Rectal smooth muscle tissue (tissue), 1 donor: ENCODE measurements around the gene WDR18.

Source experiments
- H3K27ac ChIP-seq: one replicate; pipeline ENCODE4 v1.7.0; 2013; ENCODE audit warnings: low read depth, low read length, inconsistent platforms
- H3K27me3 ChIP-seq: one replicate; pipeline ENCODE4 v1.7.0; 2013; ENCODE audit warnings: low read length; ENCODE audit not compliant: control insufficient read depth, insufficient read depth
- H3K36me3 ChIP-seq: one replicate; pipeline ENCODE4 v1.7.0; 2013; ENCODE audit warnings: low read length; ENCODE audit not compliant: control insufficient read depth, insufficient read depth
- H3K4me1 ChIP-seq: one replicate; pipeline ENCODE4 v1.7.0; 2013; ENCODE audit warnings: low read length; ENCODE audit not compliant: control insufficient read depth, insufficient read depth
- H3K4me3 ChIP-seq: one replicate; pipeline ENCODE4 v1.7.0; 2013; ENCODE audit warnings: low read length
- H3K9ac ChIP-seq: one replicate; pipeline ENCODE4 v1.7.0; 2013; ENCODE audit warnings: low read length

WDR18 gene

DNA sequence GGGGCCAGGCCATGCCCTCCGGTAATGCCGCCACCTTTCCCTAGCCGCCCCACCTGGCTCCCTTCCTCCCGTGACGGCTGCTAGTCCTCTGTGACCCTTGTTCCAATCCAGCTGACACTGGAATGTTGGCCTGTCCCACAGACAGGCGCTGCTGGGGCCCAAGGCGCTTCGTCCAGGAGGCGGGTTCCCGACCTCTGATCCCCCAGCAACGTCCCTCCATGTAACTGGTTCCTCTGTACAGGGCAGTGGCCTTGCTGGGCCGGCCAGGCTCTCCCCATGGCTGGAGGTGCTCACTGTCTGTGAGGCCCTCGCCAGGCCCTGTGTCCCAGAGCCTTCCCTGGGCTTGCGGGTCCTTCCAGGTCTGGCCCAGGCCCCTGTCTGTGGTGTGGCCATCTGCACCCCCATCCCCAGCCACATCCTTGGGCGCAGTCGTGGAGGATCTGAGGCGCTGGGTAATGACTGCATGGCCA is 9.3 kb downstream of the WDR18 start:
- H3K27me3 ChIP-seq = peaks cover 23% of the 10 kb centered on the region
- peaks cover 3% of the 10 kb centered on the region for H3K36me3 ChIP-seq
- H3K27ac ChIP-seq = no peak overlapping the region
- no peak overlapping the region for H3K9ac ChIP-seq
- H3K4me3 ChIP-seq = no peak overlapping the region
- peaks cover 4% of the 10 kb centered on the region for H3K4me1 ChIP-seq

- Histone ChIP-seq H3K27ac (no peak overlapping the region), H3K27me3 (peaks cover 26% of the 10 kb centered on the region)
Observed at GRCh38 chr19:993831-994393, 9.8 kb downstream of the WDR18 start.

DNA sequence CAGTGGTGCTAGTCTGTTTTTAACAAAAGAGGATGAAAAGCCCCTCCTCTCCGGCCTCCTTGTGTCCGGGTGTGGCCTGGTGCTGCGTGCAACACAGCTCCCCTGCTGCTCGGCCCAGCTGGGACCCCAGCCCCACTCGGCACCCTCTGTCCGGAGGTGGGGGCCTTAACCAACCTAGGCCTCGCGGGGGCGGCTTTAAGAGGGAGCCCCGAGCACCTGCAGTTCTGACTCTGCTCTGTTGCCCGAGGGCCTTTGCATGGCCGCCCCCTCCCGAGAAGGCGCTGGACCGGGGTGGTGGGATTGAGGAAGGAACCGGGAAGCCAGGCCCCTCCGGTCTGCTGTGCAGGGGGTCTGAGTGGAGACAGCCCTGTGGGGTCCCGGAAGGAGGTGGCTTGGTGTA is 10.4 kb downstream of the WDR18 start:
- Histone ChIP-seq H3K9ac (no peak overlapping the region), H3K27ac (no peak overlapping the region), H3K36me3 (peaks cover 3% of the 10 kb centered on the region), H3K4me3 (no peak overlapping the region), H3K27me3 (peaks cover 32% of the 10 kb centered on the region), H3K4me1 (peaks cover 4% of the 10 kb centered on the region)

More at GRCh38 chr19:993831-994393, 9.8 kb downstream of the WDR18 start:
- peaks cover 3% of the 10 kb centered on the region for H3K36me3 ChIP-seq
- H3K4me1 ChIP-seq = peaks cover 4% of the 10 kb centered on the region
- no peak overlapping the region for H3K4me3 ChIP-seq
- H3K9ac ChIP-seq = no peak overlapping the region

- peaks cover 33% of the 10 kb centered on the region for H3K27me3 ChIP-seq
- peaks cover 2% of the 10 kb centered on the region for H3K36me3 ChIP-seq
- H3K27ac ChIP-seq = no peak overlapping the region
- H3K4me1 ChIP-seq = peaks cover 4% of the 10 kb centered on the region
- no peak overlapping the region for H3K9ac ChIP-seq
- H3K4me3 ChIP-seq = no peak overlapping the region
Observed at GRCh38 chr19:995051-995827, 11.1 kb downstream of the WDR18 start.

- no peak overlapping the region for H3K27ac ChIP-seq
- H3K4me3 ChIP-seq = peak overlapping the region; percentile 26
- H3K4me1 ChIP-seq = peaks cover 4% of the 10 kb centered on the region
- H3K27me3 ChIP-seq = peaks cover 38% of the 10 kb centered on the region
- H3K36me3 ChIP-seq = no peaks in the 10 kb centered on the region
- no peak overlapping the region for H3K9ac ChIP-seq
Observed at GRCh38 chr19:996051-996838, 12.1 kb downstream of the WDR18 start.

DNA sequence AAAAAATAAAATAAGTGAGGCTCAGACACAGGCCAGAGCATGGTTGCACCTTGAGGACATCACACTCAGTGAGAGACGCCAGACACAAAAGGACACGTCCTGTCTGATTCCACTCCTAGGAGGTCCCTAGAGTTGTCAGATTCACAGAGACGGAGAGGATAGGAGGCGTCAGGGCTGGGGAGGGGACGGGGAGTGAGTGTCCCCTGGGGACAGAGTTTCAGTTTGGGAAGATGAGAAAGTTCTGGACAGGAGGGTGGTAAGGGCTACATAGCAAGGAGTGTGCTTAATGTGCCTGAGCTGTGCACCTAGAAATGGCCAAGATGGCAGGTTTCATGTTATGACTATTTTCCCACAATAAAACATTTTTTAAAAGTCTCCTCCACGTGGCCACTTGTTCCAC is 13.9 kb downstream of the WDR18 start:
- no peaks in the 10 kb centered on the region for H3K36me3 ChIP-seq
- no peak overlapping the region for H3K4me3 ChIP-seq
- peaks cover 50% of the 10 kb centered on the region for H3K27me3 ChIP-seq
- H3K4me1 ChIP-seq = peaks cover 4% of the 10 kb centered on the region
- no peak overlapping the region for H3K9ac ChIP-seq
- no peak overlapping the region for H3K27ac ChIP-seq

DNA sequence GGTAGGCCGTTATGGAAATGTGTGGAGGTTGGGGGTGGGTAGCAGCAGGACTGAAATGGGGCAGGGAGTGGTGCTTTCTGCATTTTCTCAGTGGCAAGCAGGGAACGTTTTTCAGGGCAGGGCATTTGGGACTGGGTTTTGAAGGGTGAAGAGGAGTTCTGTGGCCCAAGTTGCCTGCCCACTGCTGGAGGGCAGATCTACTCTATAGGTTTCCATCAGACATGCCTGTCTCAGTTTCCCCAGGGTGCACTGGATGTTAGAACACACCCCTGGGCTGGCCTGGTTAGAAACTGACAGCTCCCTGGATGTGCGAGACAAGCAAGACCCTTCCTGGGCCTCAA is 15.2 kb downstream of the WDR18 start:
- no peak overlapping the region for H3K9ac ChIP-seq
- no peak overlapping the region for H3K27ac ChIP-seq
- H3K36me3 ChIP-seq = no peaks in the 10 kb centered on the region
- H3K4me3 ChIP-seq = no peak overlapping the region
- H3K27me3 ChIP-seq = peaks cover 50% of the 10 kb centered on the region
- H3K4me1 ChIP-seq = peaks cover 4% of the 10 kb centered on the region

- Histone ChIP-seq H3K4me3 (no peak within 1 kb of the TSS), H3K27ac (no peak within 1 kb of the TSS), H3K36me3 (no peaks in the 10 kb centered on the region), H3K4me1 (peaks cover 4% of the 10 kb centered on the region), H3K9ac (no peak within 1 kb of the TSS), H3K27me3 (peaks cover 50% of the 10 kb centered on the region)
Observed at GRCh38 chr19:1000095-1000494, 15.9 kb downstream of the WDR18 start, which contains the start of gene GRIN3B. GRIN3B (plus strand) TSS chr19:1000419; CDS start chr19:1000438, 19 bp downstream.

- Histone ChIP-seq H3K27me3 (peaks cover 44% of the 10 kb centered on the region), H3K4me3 (no peak overlapping the region), H3K9ac (no peak overlapping the region), H3K27ac (no peak overlapping the region), H3K36me3 (no peaks in the 10 kb centered on the region), H3K4me1 (peaks cover 4% of the 10 kb centered on the region)
Observed at GRCh38 chr19:1000591-1001537, 16.7 kb downstream of the WDR18 start.

GRCh38 chr19:1001538-1002166 is 17.5 kb downstream of the WDR18 start:
- H3K4me3 ChIP-seq = no peak overlapping the region
- H3K9ac ChIP-seq = no peak overlapping the region
- no peak overlapping the region for H3K27ac ChIP-seq
- H3K27me3 ChIP-seq = peaks cover 38% of the 10 kb centered on the region
- no peaks in the 10 kb centered on the region for H3K36me3 ChIP-seq
- no peaks in the 10 kb centered on the region for H3K4me1 ChIP-seq

- peaks cover 32% of the 10 kb centered on the region for H3K27me3 ChIP-seq
- H3K4me3 ChIP-seq = no peak overlapping the region
- H3K4me1 ChIP-seq = no peaks in the 10 kb centered on the region
- H3K36me3 ChIP-seq = no peaks in the 10 kb centered on the region
- no peak overlapping the region for H3K27ac ChIP-seq
- no peak overlapping the region for H3K9ac ChIP-seq
Observed at GRCh38 chr19:1002600-1002999, 18.5 kb downstream of the WDR18 start.
